Mesodermal cell (in vitro differentiated cells): ENCODE data around the gene RNU5B-1.

Experiments used
- H3K27ac ChIP-seq: 2 replicates; pipeline ENCODE4 v1.7.0; 2013; ENCODE audit warnings: mild to moderate bottlenecking, low read depth, low read length, moderate library complexity; ENCODE audit not compliant: severe bottlenecking
- H3K36me3 ChIP-seq: 2 replicates; pipeline ENCODE4 v1.7.1; 2013; ENCODE audit warnings: mild to moderate bottlenecking, low read length, moderate library complexity; ENCODE audit not compliant: control insufficient read depth, insufficient read depth
- H3K4me1 ChIP-seq: one replicate; pipeline ENCODE4 v1.7.1; 2013; ENCODE audit warnings: mild to moderate bottlenecking, low read length; ENCODE audit not compliant: insufficient read depth, control insufficient read depth, poor library complexity, severe bottlenecking
- H3K4me3 ChIP-seq: 2 replicates; pipeline ENCODE4 v1.7.0; 2013; ENCODE audit warnings: low read length, control low read depth, mild to moderate bottlenecking; ENCODE audit not compliant: insufficient read depth, poor library complexity, severe bottlenecking; ENCODE audit errors: extremely low read depth
- H3K9me3 ChIP-seq: 2 replicates; pipeline ENCODE4 v1.7.1; 2013; ENCODE audit warnings: mild to moderate bottlenecking, low read length, moderate library complexity; ENCODE audit not compliant: control insufficient read depth
- WGBS, 2 experiments: methylation state at CpG; one replicate each; pipeline ENCODE4 v1.1.5; 2013; ENCODE audit warnings: missing lambda C conversion rate in 2 of 2; ENCODE audit not compliant: insufficient coverage in 2 of 2; 5-methylcytosine and 5-hydroxymethylcytosine counted together

RNU5B-1 gene

DNA sequence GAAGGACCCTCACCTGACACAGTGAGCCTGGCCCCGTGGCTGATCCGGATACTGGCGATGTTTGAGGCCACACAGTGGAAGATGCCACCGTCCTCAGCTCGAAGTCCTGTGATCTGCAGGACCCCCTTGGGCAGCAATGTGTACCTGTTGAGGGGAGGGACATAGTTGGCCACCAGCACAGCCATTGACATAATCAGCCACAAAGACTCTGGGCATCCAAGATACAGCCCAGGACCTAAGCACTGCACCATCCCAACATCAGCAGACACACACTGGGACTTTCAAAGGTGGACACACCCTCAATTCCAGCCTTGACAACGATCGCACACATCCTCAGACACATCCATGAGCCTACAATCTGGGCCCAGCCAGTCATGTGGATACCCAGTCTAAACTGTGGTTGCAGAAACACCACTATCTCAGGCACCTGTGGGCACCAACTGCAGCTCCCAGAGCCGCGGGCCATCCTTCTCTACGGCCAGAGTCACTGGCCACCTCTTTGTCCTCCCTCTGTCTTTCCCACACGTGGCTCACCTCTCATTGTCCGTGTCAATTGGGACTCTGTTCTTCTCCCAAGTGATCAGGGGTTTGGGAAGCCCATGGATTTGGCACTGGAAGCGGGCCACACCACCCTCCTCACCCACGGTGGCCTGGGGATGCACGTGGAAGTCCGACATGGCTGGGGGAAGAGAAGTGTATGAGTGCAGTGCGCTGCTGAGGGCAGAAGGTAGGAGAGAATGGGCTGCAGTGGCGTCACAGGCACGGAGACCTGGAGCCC lies 31.0 kb downstream of the RNU5B-1 start:
- WGBS, 2 experiments, result 93 to 95% methylated on average over 14 to 16 of the region's 19 CpGs
- H3K36me3 ChIP-seq, result peaks cover 24% of the 10 kb centered on the region
- no peaks in the 10 kb centered on the region for H3K9me3 ChIP-seq
- H3K27ac ChIP-seq, result no peak overlapping the region
- peaks cover 50% of the 10 kb centered on the region for H3K4me1 ChIP-seq
- no peak overlapping the region for H3K4me3 ChIP-seq

DNA sequence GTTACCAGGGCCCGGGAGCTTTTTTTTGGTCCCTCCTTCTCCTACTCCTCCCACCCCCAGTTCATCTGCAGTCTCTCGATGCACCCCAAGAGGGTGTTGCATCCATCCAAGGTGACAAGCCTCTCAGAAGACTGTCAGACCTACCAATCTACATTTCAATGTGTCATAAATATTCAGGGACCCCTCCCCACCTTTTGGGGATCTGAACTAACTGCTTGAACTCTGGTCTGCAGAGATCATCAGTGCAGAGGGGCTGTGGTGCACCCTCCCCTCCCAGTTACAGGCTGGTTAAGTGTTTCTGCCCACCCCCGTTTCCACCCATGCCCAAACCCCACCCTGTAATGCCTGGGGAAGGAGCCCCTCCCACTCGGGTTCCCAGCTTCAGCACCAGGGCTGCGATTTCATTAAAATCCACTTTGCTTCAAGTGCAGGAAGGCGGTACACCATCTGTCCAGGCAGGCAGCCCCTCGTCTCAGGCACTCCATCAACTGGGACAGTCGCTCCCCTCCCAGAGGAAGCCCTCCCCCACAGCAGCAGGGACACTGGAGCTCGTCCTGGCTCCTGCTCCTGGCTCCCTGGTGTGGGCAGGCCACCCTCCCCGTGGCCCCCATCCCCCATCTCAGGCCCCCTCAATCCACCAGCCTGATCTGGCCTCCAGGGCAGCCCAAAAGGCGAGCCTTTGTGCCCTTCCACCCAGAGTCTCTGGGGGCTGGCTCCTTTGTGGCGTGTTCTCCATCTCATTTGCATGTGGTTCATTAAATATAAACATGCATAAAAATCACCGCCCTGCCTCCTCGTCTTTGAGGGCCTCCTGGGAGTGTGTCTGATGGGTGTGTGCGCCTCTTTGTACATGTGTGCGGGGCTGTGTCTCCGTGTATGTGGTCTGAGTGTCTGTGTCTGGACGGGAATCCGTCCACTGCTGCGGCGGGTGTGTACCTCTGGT lies 32.3 kb downstream of the RNU5B-1 start:
- 49 to 61% methylated on average over 12 to 14 of the region's 21 CpGs for WGBS, 2 experiments
- Histone ChIP-seq H3K4me3 (no peak overlapping the region), H3K4me1 (peaks cover 53% of the 10 kb centered on the region), H3K27ac (peak overlapping the region; percentile 64), H3K9me3 (no peaks in the 10 kb centered on the region), H3K36me3 (peaks cover 14% of the 10 kb centered on the region)

DNA sequence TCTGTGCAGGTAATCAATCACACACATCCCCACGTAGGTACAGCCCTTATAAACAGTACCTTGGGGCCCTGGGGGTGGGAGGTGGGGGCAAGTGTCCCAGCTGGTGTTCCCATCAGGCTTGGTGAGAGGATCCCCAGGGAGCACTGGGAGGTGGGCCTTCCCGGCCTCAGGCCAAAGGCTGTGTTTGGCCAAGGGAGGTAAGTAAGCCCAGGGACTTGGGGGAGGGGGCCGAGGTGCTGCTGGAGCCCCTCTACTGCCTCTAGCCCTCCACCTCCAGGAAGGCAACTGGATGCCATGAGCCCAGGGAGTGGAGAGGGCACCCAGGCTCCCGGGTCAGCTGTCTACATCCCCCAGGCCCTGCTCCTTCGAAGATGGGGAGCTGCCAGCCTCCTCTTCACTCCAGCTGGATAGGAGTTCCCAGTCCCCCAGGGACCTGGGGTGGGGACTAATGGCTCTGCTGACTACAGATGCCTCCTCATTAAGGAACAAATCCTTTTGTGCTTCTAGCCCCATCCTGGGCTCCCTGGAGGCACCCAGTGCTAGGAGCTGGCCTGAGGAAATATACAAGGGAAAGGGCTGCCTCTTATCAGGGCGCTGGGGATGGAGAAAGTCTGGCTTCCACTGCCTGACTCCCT lies 33.1 kb downstream of the RNU5B-1 start:
- H3K4me3 ChIP-seq, result no peak overlapping the region
- H3K4me1 ChIP-seq, result peaks cover 53% of the 10 kb centered on the region
- 80% methylated on average over 2 to 4 of the region's 6 CpGs for WGBS, 2 experiments
- H3K9me3 ChIP-seq, result no peaks in the 10 kb centered on the region
- H3K27ac ChIP-seq, result peak overlapping the region; percentile 64
- H3K36me3 ChIP-seq, result peaks cover 6% of the 10 kb centered on the region

DNA sequence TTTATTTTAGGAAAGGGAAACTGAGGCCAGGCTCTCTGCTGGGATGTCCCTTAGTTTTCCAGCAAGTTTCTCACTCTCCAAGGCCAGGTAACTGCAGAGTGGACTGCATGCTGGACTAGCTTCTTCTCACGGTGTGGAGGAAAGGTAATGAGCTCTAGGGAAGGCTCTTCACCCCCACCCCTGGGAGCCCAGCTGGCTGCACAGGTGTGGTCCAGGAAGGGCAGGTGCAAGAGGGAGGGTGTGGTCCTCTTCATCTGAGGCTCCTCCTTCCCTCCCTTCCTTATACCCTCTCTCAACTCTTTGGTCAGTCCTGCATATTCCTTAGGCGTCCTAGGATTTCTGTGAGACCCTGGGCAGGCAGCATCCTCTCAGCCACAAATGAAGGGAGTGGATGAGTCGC lies 33.9 kb downstream of the RNU5B-1 start:
- WGBS, 2 experiments, result 85 to 86% methylated on average over 1 to 2 of the region's 3 CpGs
- H3K4me1 ChIP-seq, result peaks cover 53% of the 10 kb centered on the region

DNA sequence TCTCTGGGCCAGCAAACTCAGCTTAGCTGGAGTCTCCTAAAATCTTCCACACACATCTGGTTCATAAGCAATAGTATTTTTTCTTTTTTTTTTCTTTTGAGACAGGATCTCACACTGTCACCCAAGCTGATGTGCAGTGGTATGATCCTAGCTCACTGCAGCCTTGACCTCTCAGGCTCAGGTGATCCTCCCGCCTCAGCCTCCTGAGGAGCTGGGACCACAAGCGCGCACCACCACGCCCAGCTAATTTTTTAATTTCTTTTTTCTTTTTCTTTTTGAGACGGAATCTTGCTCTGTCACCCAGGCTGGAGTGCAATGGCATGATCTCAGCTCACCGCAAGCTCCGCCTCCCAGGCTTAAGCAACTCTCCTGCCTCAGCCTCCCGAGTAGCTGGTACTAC lies 34.3 kb downstream of the RNU5B-1 start:
- WGBS, 2 experiments, result 88 to 97% methylated on average over 5 to 7 of the region's 8 CpGs

More for the DNA sequence above, 33.9 kb downstream of the RNU5B-1 start:
- peaks cover 1% of the 10 kb centered on the region for H3K36me3 ChIP-seq
- peak overlapping the region; percentile 64 for H3K27ac ChIP-seq
- no peak overlapping the region for H3K4me3 ChIP-seq
- H3K9me3 ChIP-seq, result no peaks in the 10 kb centered on the region

DNA sequence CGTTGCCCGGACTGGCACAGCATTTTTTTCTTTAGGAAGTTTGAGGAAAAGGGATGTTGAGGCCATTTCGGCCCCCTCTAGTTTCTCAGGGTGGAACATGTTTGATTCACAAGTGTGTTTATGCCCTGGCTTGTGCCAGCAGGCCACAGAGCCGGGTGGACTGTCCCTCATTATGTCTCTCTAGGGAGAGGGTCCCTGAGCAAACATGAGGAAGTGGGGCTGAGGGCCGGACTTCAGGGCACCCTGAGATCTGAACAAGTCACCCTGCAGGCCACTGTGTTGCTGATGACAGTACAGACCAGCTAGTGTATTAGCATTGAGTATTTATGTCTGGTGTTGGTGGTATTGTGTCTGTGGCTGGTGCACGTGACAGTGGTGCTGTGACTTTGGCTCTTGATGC lies 34.9 kb downstream of the RNU5B-1 start:
- Histone ChIP-seq H3K4me1 (peaks cover 50% of the 10 kb centered on the region), H3K9me3 (no peaks in the 10 kb centered on the region), H3K27ac (peak overlapping the region; percentile 17), H3K4me3 (no peak overlapping the region), H3K36me3 (no peaks in the 10 kb centered on the region)
- WGBS, 2 experiments, result 92 to 93% methylated on average over 5 to 6 of the region's 6 CpGs

More for the DNA sequence above, 34.3 kb downstream of the RNU5B-1 start:
- Histone ChIP-seq H3K4me3 (no peak overlapping the region), H3K4me1 (peaks cover 52% of the 10 kb centered on the region), H3K27ac (no peak overlapping the region), H3K9me3 (no peaks in the 10 kb centered on the region), H3K36me3 (no peaks in the 10 kb centered on the region)

DNA sequence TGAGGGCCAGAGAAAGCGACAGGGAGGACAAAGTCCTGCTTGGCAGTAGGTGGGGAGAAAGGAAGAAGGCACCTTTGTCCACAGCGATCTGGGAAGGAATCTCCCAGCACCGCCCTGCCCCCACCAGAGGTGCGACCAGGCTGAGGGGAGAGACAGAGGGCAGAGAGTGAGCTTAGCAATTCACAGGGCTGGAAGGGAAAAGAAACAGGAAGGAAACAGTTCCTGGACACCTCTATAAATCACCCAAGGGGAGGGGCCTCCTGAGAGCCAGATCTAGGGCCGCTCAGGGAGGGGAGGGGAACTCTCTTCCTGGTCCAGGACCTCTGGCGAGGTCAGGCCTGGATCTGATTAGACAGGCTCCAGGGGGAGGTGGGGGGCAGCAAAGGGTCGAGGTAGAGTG lies 35.4 kb downstream of the RNU5B-1 start:
- WGBS, 2 experiments, result 39% methylated on average over 6 of the region's 7 CpGs
- Histone ChIP-seq H3K4me1 (peaks cover 50% of the 10 kb centered on the region), H3K36me3 (no peaks in the 10 kb centered on the region), H3K27ac (peak overlapping the region; percentile 17), H3K9me3 (no peaks in the 10 kb centered on the region), H3K4me3 (no peak overlapping the region)

DNA sequence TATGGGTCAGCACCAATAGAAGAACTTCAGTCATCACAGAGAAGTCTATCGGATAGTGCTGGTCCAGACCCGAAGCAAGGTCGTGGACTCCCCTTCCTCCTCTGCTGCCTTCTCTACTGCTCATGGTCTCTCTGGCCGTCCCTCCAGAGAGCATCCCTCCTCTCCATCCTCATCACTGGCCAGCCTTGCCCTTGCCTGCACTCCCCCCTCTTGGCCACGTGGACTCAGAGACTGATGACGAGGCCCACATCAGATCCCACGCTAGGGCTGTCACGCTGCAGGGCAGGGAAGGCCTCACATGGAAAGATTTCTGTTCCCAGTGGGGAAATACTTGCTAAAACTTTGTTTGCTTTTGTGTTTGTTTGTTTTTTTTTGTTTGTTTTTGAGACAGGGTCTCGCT lies 38.0 kb downstream of the RNU5B-1 start:
- 92 to 96% methylated on average over 8 to 9 of the region's 9 CpGs for WGBS, 2 experiments
- no peaks in the 10 kb centered on the region for H3K36me3 ChIP-seq
- peaks cover 40% of the 10 kb centered on the region for H3K4me1 ChIP-seq
- no peaks in the 10 kb centered on the region for H3K9me3 ChIP-seq
- no peak overlapping the region for H3K4me3 ChIP-seq
- H3K27ac ChIP-seq, result no peak overlapping the region

DNA sequence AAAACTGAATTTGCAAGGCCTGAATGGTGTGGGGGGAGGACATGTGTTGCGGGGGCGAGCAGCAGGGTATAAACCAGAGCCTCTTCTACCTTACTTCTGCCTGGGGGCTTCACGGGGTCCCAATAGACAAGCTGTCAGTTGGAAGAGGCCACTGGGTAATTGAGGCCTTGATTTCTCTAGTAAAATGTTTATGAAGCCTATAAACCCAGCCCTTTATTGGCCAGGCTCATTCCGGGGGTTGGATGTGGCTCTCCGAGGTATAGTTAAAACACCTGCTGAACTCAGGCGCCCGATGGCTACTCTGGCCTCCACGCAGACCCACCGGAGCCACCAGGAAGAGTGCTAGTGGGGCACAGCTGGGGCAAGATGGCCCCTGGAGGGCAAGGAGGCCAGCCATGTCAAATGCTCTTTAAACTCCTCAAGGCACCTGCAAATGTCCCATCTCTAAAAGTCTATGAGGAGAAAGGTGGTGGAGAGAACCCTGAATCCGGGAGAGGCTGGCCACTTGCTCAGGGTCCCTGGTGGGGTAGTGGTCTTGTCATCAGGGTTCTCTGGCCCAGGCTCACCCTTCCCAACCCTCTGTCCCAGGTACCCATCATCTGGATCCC lies 39.0 kb downstream of the RNU5B-1 start:
- Histone ChIP-seq H3K4me1 (peaks cover 31% of the 10 kb centered on the region), H3K4me3 (no peak overlapping the region), H3K9me3 (no peaks in the 10 kb centered on the region), H3K36me3 (no peaks in the 10 kb centered on the region), H3K27ac (no peak overlapping the region)
- 95 to 96% methylated on average over 5 to 6 of the region's 10 CpGs for WGBS, 2 experiments

DNA sequence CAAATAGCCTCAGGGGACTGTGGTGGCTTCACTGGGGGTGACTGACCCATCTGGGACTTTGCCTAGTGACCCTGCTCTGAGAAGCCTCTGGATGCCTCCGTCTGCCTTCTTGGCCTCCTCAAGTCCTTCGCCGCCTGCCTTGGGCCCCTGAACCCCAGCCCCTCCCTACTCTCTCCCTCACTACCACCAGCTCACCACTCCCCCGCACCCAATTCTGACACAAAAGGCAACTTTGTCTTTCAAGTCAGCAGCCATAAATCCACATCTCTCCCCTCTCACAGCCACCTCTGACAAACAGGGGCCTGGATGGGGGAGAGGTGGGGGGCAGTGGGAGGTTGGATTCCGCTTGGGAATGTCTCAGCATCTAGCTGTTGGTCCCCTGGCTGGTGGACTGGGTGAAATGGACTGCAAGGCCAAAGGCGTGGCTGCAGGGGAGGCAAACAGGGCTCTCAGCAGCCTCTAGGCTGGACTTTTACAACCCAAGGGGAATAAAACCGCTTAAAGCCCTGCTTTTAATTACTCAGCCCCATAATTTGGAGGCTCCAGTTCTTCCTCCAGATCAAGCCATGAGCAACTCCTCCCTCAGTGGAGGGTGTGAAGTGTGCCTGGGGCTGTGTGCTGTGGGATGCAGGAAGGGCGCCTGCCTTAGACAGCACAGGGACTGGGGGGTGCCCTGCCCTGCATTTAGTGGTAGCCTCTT lies 39.9 kb downstream of the RNU5B-1 start:
- WGBS, 2 experiments, result 78 to 84% methylated on average over 3 to 5 of the region's 8 CpGs
- Histone ChIP-seq H3K9me3 (no peaks in the 10 kb centered on the region), H3K27ac (peak overlapping the region; percentile 6)

More for the DNA sequence above, 39.9 kb downstream of the RNU5B-1 start:
- H3K36me3 ChIP-seq, result peaks cover 8% of the 10 kb centered on the region
- no peak overlapping the region for H3K4me3 ChIP-seq
- H3K4me1 ChIP-seq, result peaks cover 23% of the 10 kb centered on the region
